T-helper 1 cell treated with Interleukin-12 subunit alpha and Interleukin-12 subunit beta and Interleukin-4 antibody, amounts not matched to agents 30 ng/mL and 1 ng/mL, for 36 hours (primary cell): Measurements from ENCODE around the gene MLST8. TPM values are rescaled to one million over a fixed set of nuclear protein-coding genes. Genes with fewer than 3 reads are reported as not detected.

ENCODE experiments used
- intact Hi-C: fragments of 100-400 bp; cut with micrococcal nuclease; formaldehyde crosslinking; loops from one replicate; pipeline ENCODE4 v1.15.1; 2024
- total RNA-seq: library from RNA; stranded (reverse); gene quantifications from 2 replicates; pipeline ENCODE4 v1.2.3, GENCODE V29; 2022

Gene MLST8
- total RNA-seq, 1 donor from 2014 or later = 36.8 TPM

- intact Hi-C loops = no loop called here
Observed at GRCh38 chr16:2189252-2189893, 15.9 kb upstream of the MLST8 start.

GRCh38 chr16:2190002-2190658 is 15.1 kb upstream of the MLST8 start:
- intact Hi-C loops = loop anchor here (5.0 kb wide), 1 partner anchor 237 kb away; the partner anchor contains the start of gene CCNF

GRCh38 chr16:2190659-2191445 is 14.4 kb upstream of the MLST8 start:
- intact Hi-C loops = loop anchor here (5.0 kb wide), 1 partner anchor 236 kb away; the partner anchor contains the start of gene CCNF

GRCh38 chr16:2191446-2191706 is 13.9 kb upstream of the MLST8 start:
- intact Hi-C loops = loop anchor here (5.0 kb wide), 1 partner anchor 236 kb away; the partner anchor contains the start of gene CCNF

GRCh38 chr16:2194166-2194834 is 11.0 kb upstream of the MLST8 start:
- intact Hi-C loops = loop anchor here (5.0 kb wide), 1 partner anchor 233 kb away; the partner anchor contains the start of gene CCNF

- intact Hi-C loops = loop anchor here (1.0 to 5.0 kb wide), 3 partner anchors 56 to 306 kb away; partner anchors contain the start of genes CCNF and ECI1
Observed at GRCh38 chr16:2194852-2195321, 10.4 kb upstream of the MLST8 start.

GRCh38 chr16:2195322-2196161 is 9.7 kb upstream of the MLST8 start:
- intact Hi-C loops = loop anchor here (1.0 kb wide), 2 partner anchors 56 to 306 kb away; partner anchors contain the start of gene ECI1

- intact Hi-C loops = no loop called here
Observed at GRCh38 chr16:2196162-2196980, 8.9 kb upstream of the MLST8 start, which contains the start of gene CASKIN1. Gene CASKIN1, minus strand, starts transcription at chr16:2196605. Its CDS starts 173 bp downstream, at chr16:2196432.

- intact Hi-C loops = no loop called here
Observed at GRCh38 chr16:2196981-2197511, 8.2 kb upstream of the MLST8 start.

- intact Hi-C loops = no loop called here
Observed at GRCh38 chr16:2197765-2198164, 7.5 kb upstream of the MLST8 start.

GRCh38 chr16:2198283-2198682 is 7.0 kb upstream of the MLST8 start:
- intact Hi-C loops = no loop called here

GRCh38 chr16:2199095-2199494 is 6.2 kb upstream of the MLST8 start:
- intact Hi-C loops = no loop called here

GRCh38 chr16:2199621-2200139 is 5.6 kb upstream of the MLST8 start:
- intact Hi-C loops = loop anchor here (10.0 kb wide), 1 partner anchor 575 kb away; the partner anchor contains the start of gene ELOB

- intact Hi-C loops = loop anchor here (10.0 kb wide), 1 partner anchor 574 kb away; the partner anchor contains the start of gene ELOB
Observed at GRCh38 chr16:2200313-2200712, 4.9 kb upstream of the MLST8 start.

- intact Hi-C loops = loop anchor here (10.0 kb wide), 1 partner anchor 572 kb away; the partner anchor contains the start of gene ELOB
Observed at GRCh38 chr16:2203119-2203688, 2.0 kb upstream of the MLST8 start.

GRCh38 chr16:2204416-2205103 is 694 bp upstream of the MLST8 start:
- intact Hi-C loops = loop anchor here (1.0 to 10.0 kb wide), 8 partner anchors 10 to 570 kb away; partner anchors contain the start of genes E4F1, ELOB, MSRB1 and PGP

GRCh38 chr16:2205967-2206313 is 686 bp downstream of the MLST8 start:
- intact Hi-C loops = loop anchor here (1.0 to 10.0 kb wide), 8 partner anchors 8 to 569 kb away; partner anchors contain the start of genes E4F1, ELOB, MSRB1 and PGP

GRCh38 chr16:2206420-2206779 is 1.1 kb downstream of the MLST8 start:
- intact Hi-C loops = loop anchor here (10.0 kb wide), 1 partner anchor 568 kb away; the partner anchor contains the start of gene ELOB
